ENCODE data around the gene CBX8.
A peak's percentile ranks its signal among the peaks of the same experiment; 100 is the strongest.

The CBX8 gene

GRCh38 chr17:79819534-79820276, 22.8 kb upstream of the CBX8 start:
- no peak for DNase-seq (ENCODE audit: low spot score)

- DNase-seq (ENCODE audit: low spot score): no peak
Measured at GRCh38 chr17:79819085-79819484, 22.2 kb upstream of the CBX8 start.

- DNase-seq (ENCODE audit: low spot score): no peak
Measured at GRCh38 chr17:79818026-79818758, 21.3 kb upstream of the CBX8 start.

GRCh38 chr17:79815836-79816461, 19.1 kb upstream of the CBX8 start:
- DNase-seq (ENCODE audit: low spot score): no peak

- no peak for DNase-seq (ENCODE audit: low spot score)
Measured at GRCh38 chr17:79814974-79815835, 18.3 kb upstream of the CBX8 start.

- no peak for DNase-seq (ENCODE audit: low spot score)
Measured at GRCh38 chr17:79814127-79814973, 17.5 kb upstream of the CBX8 start.

GRCh38 chr17:79813297-79814126, 16.6 kb upstream of the CBX8 start:
- no peak for DNase-seq (ENCODE audit: low spot score)

GRCh38 chr17:79812353-79813258, 15.7 kb upstream of the CBX8 start:
- DNase-seq (ENCODE audit: low spot score): no peak

- no peak for DNase-seq (ENCODE audit: low spot score)
Measured at GRCh38 chr17:79811868-79812352, 15.0 kb upstream of the CBX8 start.

- DNase-seq (ENCODE audit: low spot score): no peak
Measured at GRCh38 chr17:79811011-79811867, 14.4 kb upstream of the CBX8 start.

- peak; percentile 76 for DNase-seq (ENCODE audit: low spot score)
Measured at GRCh38 chr17:79810130-79811010, 13.5 kb upstream of the CBX8 start.

GRCh38 chr17:79809530-79810129, 12.8 kb upstream of the CBX8 start:
- DNase-seq (ENCODE audit: low spot score): no peak

GRCh38 chr17:79808763-79809529, 12.1 kb upstream of the CBX8 start:
- peak; percentile 25 for DNase-seq (ENCODE audit: low spot score)

GRCh38 chr17:79806863-79807720, 10.2 kb upstream of the CBX8 start:
- no peak for DNase-seq (ENCODE audit: low spot score)

GRCh38 chr17:79806446-79806760, 9.5 kb upstream of the CBX8 start:
- DNase-seq (ENCODE audit: low spot score): no peak
